Heart left ventricle (tissue), 13 donors: ENCODE measurements around the gene CPT1B.

Source experiments
- CTCF ChIP-seq, 12 donors: fragments of 200-600 bp; sonication (generic) in 4 of 12; IDR thresholded peaks; one replicate each; pipeline versions ENCODE4 v1.5.0 to v1.8.0; 2018 to 2022; ENCODE audit warnings: antibody characterized with exemption in 12 of 12, mild to moderate bottlenecking in 5 of 12
- POLR2A ChIP-seq, 2 donors: fragments of 450-650 bp; IDR thresholded peaks; one replicate each; pipeline ENCODE4 v1.6.1; 2017; ENCODE audit warnings: antibody characterized with exemption in 2 of 2, mild to moderate bottlenecking in 2 of 2, moderate library complexity in 2 of 2
- donor health status: ischemic (EF 13 %, LVEDD 7.1; RV severe dilation, severe dysfunction).
- donor health status: DM: no; HTN: yes; CAD: no.
- donor health status: DM: no; HTN: no; CAD: no.
- donor health status: ischemic (EF 25% LVEDD 6.9; RV normal size, moderate dysfunction).
- donor health status: ischemic (EF 25% LVEDD 5.7; RV mildly dilated, moderate dysfunction).
- donor health status: ischemic (EF 35%, LVEDD 5.7; RV mildly dilated, moderate dysfunction).
- donor health status: nonischemic (EF 11% LVEDD 7.7; RV severe dilation, severe dysfunction).
- donor health status: DM: yes; HTN: yes; CAD: no.
- donor health status: PGD.
- donor health status: ischemic (EF 29% LVEDD 5.4; RV normal size, mild dysfunction).
- donor health status: nonischemic (EF 23%, LVEDD 6.1; RV moderate dilation, normal function).

GRCh38 chr22:50544746-50545253 is 33.4 kb downstream of the CPT1B start:
- TF ChIP-seq CTCF (IDR thresholded peaks at IDR 0.05) (no peak), POLR2A (IDR thresholded peaks at IDR 0.05) (no peak)
